Astrocyte (in vitro differentiated cells and primary cell): ENCODE measurements around the gene SLN.

Source experiments
- CTCF ChIP-seq: IDR thresholded peaks from 2 replicates; pipeline ENCODE4 v1.5.1; 2011; ENCODE audit warnings: low read depth, mild to moderate bottlenecking, inconsistent platforms, low read length, moderate library complexity; ENCODE audit not compliant: insufficient read depth
- EZH2 ChIP-seq: IDR thresholded peaks from 2 replicates; pipeline ENCODE4 v1.6.1; 2012; ENCODE audit warnings: mild to moderate bottlenecking, low read length, inconsistent platforms; ENCODE audit not compliant: insufficient read depth

GRCh38 chr11:107699371-107700285, 12.2 kb downstream of the SLN start:
- no peak for TF ChIP-seq CTCF
- no peak for TF ChIP-seq EZH2
